ENCODE data around the gene ABCC11. TPM values are rescaled to one million over a fixed set of nuclear protein-coding genes. Genes with fewer than 3 reads are reported as not detected.

ABCC11 gene
- total RNA-seq, 4 donors from 2014 or later, result 0.13 TPM; not detected in 3

GRCh38 chr16:48262631-48263030 is 15.3 kb upstream of the ABCC11 start:
- in situ Hi-C loops (cut with MboI; ENCODE audit: low sequenced_read_pairs in 4 of 4) (no loop called here), intact Hi-C loops (cut with DNase I; ENCODE audit: low total_unique reads) (no loop called here)
- Histone ChIP-seq H3K4me3 (no peak overlapping the region), H3K36me3 (peaks cover 0 to 57% of the 10 kb centered on the region in 2 donors), H3K4me1 (peaks cover 0 to 6% of the 10 kb centered on the region in 2 donors), H3K27ac (no peak overlapping the region), H3K27me3 (no peaks in the 10 kb centered on the region), H3K9me3 (no peaks in the 10 kb centered on the region)
- no peak for ATAC-seq
- TF ChIP-seq, protein P1, sequence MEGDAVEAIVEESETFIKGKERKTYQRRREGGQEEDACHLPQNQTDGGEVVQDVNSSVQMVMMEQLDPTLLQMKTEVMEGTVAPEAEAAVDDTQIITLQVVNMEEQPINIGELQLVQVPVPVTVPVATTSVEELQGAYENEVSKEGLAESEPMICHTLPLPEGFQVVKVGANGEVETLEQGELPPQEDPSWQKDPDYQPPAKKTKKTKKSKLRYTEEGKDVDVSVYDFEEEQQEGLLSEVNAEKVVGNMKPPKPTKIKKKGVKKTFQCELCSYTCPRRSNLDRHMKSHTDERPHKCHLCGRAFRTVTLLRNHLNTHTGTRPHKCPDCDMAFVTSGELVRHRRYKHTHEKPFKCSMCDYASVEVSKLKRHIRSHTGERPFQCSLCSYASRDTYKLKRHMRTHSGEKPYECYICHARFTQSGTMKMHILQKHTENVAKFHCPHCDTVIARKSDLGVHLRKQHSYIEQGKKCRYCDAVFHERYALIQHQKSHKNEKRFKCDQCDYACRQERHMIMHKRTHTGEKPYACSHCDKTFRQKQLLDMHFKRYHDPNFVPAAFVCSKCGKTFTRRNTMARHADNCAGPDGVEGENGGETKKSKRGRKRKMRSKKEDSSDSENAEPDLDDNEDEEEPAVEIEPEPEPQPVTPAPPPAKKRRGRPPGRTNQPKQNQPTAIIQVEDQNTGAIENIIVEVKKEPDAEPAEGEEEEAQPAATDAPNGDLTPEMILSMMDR (IDR thresholded peaks at IDR 0.05 in 4 of 5, conservative IDR thresholded peaks at IDR 0.05 in 1 of 5), result no peak
- TF ChIP-seq POLR2A (IDR thresholded peaks at IDR 0.05), result no peak
- no peak for DNase-seq

- Histone ChIP-seq H3K4me1 (peaks cover 0 to 6% of the 10 kb centered on the region in 2 donors), H3K4me3 (no peak overlapping the region), H3K27me3 (no peaks in the 10 kb centered on the region), H3K9me3 (no peaks in the 10 kb centered on the region), H3K27ac (no peak overlapping the region), H3K36me3 (peaks cover 0 to 57% of the 10 kb centered on the region in 2 donors)
- ATAC-seq (no peak), DNase-seq (no peak)
- TF ChIP-seq POLR2A (IDR thresholded peaks at IDR 0.05), result no peak
- TF ChIP-seq, protein P1 (IDR thresholded peaks at IDR 0.05 in 4 of 5, conservative IDR thresholded peaks at IDR 0.05 in 1 of 5), result no peak
- in situ Hi-C loops (cut with MboI; ENCODE audit: low sequenced_read_pairs in 4 of 4) (no loop called here), intact Hi-C loops (cut with DNase I; ENCODE audit: low total_unique reads) (no loop called here)
Measured at GRCh38 chr16:48261569-48261968, 14.2 kb upstream of the ABCC11 start.

DNA sequence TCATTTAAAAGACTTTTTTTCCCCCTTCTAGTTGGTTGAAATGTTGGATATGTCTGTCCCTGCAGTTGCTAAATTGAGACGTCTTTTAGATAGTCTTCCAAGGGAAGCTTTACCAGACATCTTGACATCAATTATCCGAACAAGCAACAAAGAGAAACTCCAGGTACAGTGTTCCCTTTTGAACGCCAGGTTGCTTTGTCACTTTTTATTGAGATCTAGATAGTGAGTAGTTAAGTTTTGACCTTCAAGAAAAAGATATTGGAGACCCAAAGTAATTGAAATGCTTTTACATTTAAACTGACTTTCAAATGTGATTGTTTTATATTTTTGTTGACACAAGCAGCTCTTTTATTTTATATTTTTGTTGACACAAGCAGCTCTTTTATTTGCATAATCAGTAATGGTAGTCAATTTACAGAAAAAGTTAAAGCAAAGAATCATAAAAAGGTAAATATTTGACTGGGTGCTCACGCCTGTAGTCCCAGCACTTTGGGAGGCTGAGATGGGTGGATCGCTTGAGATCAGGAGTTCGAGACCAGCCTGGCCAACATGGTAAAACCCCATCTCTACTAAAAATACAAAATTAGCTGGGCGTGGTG is 9.3 kb upstream of the ABCC11 start:
- peaks cover 4 to 5% of the 10 kb centered on the region in 2 donors for H3K4me1 ChIP-seq
- peaks cover 0 to 48% of the 10 kb centered on the region in 2 donors for H3K36me3 ChIP-seq
- DNase-seq (no peak), ATAC-seq (no peak)
- in situ Hi-C loops (cut with MboI; ENCODE audit: low sequenced_read_pairs in 4 of 4) (no loop called here), intact Hi-C loops (cut with DNase I; ENCODE audit: low total_unique reads) (no loop called here)
- H3K4me3 ChIP-seq, result no peak overlapping the region
- no peaks in the 10 kb centered on the region for H3K9me3 ChIP-seq
- H3K27me3 ChIP-seq, result no peaks in the 10 kb centered on the region
- TF ChIP-seq, protein P1 (IDR thresholded peaks at IDR 0.05 in 4 of 5, conservative IDR thresholded peaks at IDR 0.05 in 1 of 5), result no peak
- TF ChIP-seq POLR2A (IDR thresholded peaks at IDR 0.05), result no peak
- no peak overlapping the region for H3K27ac ChIP-seq

GRCh38 chr16:48252013-48252412 is 4.7 kb upstream of the ABCC11 start:
- H3K36me3 ChIP-seq, result peaks cover 0 to 24% of the 10 kb centered on the region in 2 donors
- intact Hi-C loops (cut with DNase I; ENCODE audit: low total_unique reads), result no loop called here

More at GRCh38 chr16:48252013-48252412, 4.7 kb upstream of the ABCC11 start:
- DNase-seq (no peak), ATAC-seq (no peak)
- in situ Hi-C loops (cut with MboI; ENCODE audit: low sequenced_read_pairs in 4 of 4), result no loop called here
- H3K9me3 ChIP-seq, result no peaks in the 10 kb centered on the region
- H3K4me1 ChIP-seq, result peaks cover 13 to 21% of the 10 kb centered on the region in 2 donors
- no peak overlapping the region for H3K27ac ChIP-seq
- H3K27me3 ChIP-seq, result no peaks in the 10 kb centered on the region
- H3K4me3 ChIP-seq, result no peak overlapping the region
- TF ChIP-seq, protein P1 (IDR thresholded peaks at IDR 0.05 in 4 of 5, conservative IDR thresholded peaks at IDR 0.05 in 1 of 5), result no peak
- TF ChIP-seq POLR2A (IDR thresholded peaks at IDR 0.05), result no peak

Measured in gastrocnemius medialis (tissue), 4 donors.